HepG2 (cell line): Measurements from ENCODE around the gene CFAP43. TPM values are rescaled to one million over a fixed set of nuclear protein-coding genes. Genes with fewer than 3 reads are reported as not detected.

Experiments
- GLMP ChIP-seq: sonication (generic); formaldehyde crosslinking; IDR thresholded peaks from 2 replicates; pipeline ENCODE4 v1.9.0; 2021; ENCODE audit warnings: missing genetic modification reagents, mild to moderate bottlenecking, borderline replicate concordance
- HNF4G ChIP-seq, 2 experiments: sonication (generic) in 1 of 2; formaldehyde crosslinking in 1 of 2; IDR thresholded peaks; 2 replicates each; pipeline versions ENCODE4 v1.4.0 to v1.6.1; 2011 to 2020; ENCODE audit warnings: borderline replicate concordance in 2 of 2, low read depth in 2 of 2, mild to moderate bottlenecking in 2 of 2, low read length in 1 of 2, missing genetic modification reagents in 1 of 2, moderate library complexity in 1 of 2
- HOXA3 ChIP-seq: sonication (generic); formaldehyde crosslinking; IDR thresholded peaks from 2 replicates; pipeline ENCODE4 v1.5.0; 2020; ENCODE audit warnings: missing genetic modification reagents
- HOXD1 ChIP-seq: sonication (generic); formaldehyde crosslinking; IDR thresholded peaks from 2 replicates; pipeline ENCODE4 v1.5.0; 2020; ENCODE audit warnings: missing genetic modification reagents
- IRF9 ChIP-seq: sonication (generic); formaldehyde crosslinking; IDR thresholded peaks from 2 replicates; pipeline ENCODE4 v1.8.0; 2022; ENCODE audit warnings: missing genetic modification reagents, mild to moderate bottlenecking, borderline replicate concordance
- JUNB ChIP-seq: sonication (generic); formaldehyde crosslinking; IDR thresholded peaks from 2 replicates; pipeline ENCODE4 v1.8.0; 2022; ENCODE audit warnings: missing genetic modification reagents, mild to moderate bottlenecking, borderline replicate concordance
- MAFG ChIP-seq: sonication (generic); formaldehyde crosslinking; IDR thresholded peaks from 2 replicates; pipeline ENCODE4 v1.5.1; 2020; ENCODE audit warnings: mild to moderate bottlenecking, missing genetic modification reagents
- MED13 ChIP-seq: sonication (generic); formaldehyde crosslinking; IDR thresholded peaks from 2 replicates; pipeline ENCODE4 v1.5.0; 2020; ENCODE audit warnings: missing genetic modification reagents
- MLLT10 ChIP-seq: sonication (generic); formaldehyde crosslinking; IDR thresholded peaks from 2 replicates; pipeline ENCODE4 v1.4.0; 2020; ENCODE audit warnings: missing genetic modification reagents
- NFKB2 ChIP-seq: sonication (generic); formaldehyde crosslinking; IDR thresholded peaks from 2 replicates; pipeline ENCODE4 v1.4.0; 2020; ENCODE audit warnings: missing genetic modification reagents, borderline replicate concordance
- NR2F1 ChIP-seq, 2 experiments: fragments of 450-650 bp in 1 of 2; formaldehyde crosslinking in 1 of 2; IDR thresholded peaks; 2 replicates each; pipeline versions ENCODE4 v1.5.0 to v1.6.1; 2016 to 2020; ENCODE audit warnings: mild to moderate bottlenecking in 1 of 2, missing compliant biosample characterization in 1 of 2, missing genetic modification reagents in 1 of 2, moderate library complexity in 1 of 2
- NR2F6 ChIP-seq, 2 experiments: IDR thresholded peaks; 2 replicates each; pipeline ENCODE4 v1.6.1; 2016; ENCODE audit warnings: antibody characterized with exemption in 1 of 2, mild to moderate bottlenecking in 1 of 2
- NRL ChIP-seq: sonication (generic); formaldehyde crosslinking; IDR thresholded peaks from 2 replicates; pipeline ENCODE4 v1.5.0; 2020; ENCODE audit warnings: missing genetic modification reagents, mild to moderate bottlenecking, moderate library complexity, borderline replicate concordance
- REST ChIP-seq, 2 experiments: IDR thresholded peaks; 2 replicates each; pipeline ENCODE4 v1.6.1; 2011 to 2012; ENCODE audit warnings: low read length in 2 of 2, borderline replicate concordance in 1 of 2, low read depth in 1 of 2, mild to moderate bottlenecking in 1 of 2, moderate library complexity in 1 of 2
- SYNCRIP ChIP-seq: fragments of 200-400 bp; formaldehyde crosslinking; IDR thresholded peaks from 2 replicates; pipeline ENCODE4 v1.6.1; 2018; ENCODE audit warnings: mild to moderate bottlenecking, low read depth, low read length; ENCODE audit not compliant: insufficient read depth
- TOE1 ChIP-seq: sonication (generic); formaldehyde crosslinking; IDR thresholded peaks from 2 replicates; pipeline ENCODE4 v1.4.0; 2020; ENCODE audit warnings: mild to moderate bottlenecking, missing genetic modification reagents
- ZMAT3 ChIP-seq: sonication (generic); formaldehyde crosslinking; conservative IDR thresholded peaks from 2 replicates; pipeline ENCODE4 v1.7.0; 2021; ENCODE audit warnings: missing genetic modification reagents
- ZNF12 ChIP-seq: sonication (generic); formaldehyde crosslinking; IDR thresholded peaks from 2 replicates; pipeline ENCODE4 v1.5.0; 2020; ENCODE audit warnings: missing genetic modification reagents
- ZNF18 ChIP-seq: sonication (generic); formaldehyde crosslinking; IDR thresholded peaks from 2 replicates; pipeline ENCODE4 v1.8.0; 2022; ENCODE audit warnings: mild to moderate bottlenecking, missing genetic modification reagents; ENCODE audit not compliant: insufficient replicate concordance
- ZNF326 ChIP-seq: sonication (generic); formaldehyde crosslinking; IDR thresholded peaks from 2 replicates; pipeline ENCODE4 v1.4.0; 2020; ENCODE audit warnings: missing genetic modification reagents, borderline replicate concordance
- ZNF598 ChIP-seq: sonication (generic); formaldehyde crosslinking; IDR thresholded peaks from 2 replicates; pipeline ENCODE4 v1.5.1; 2020; ENCODE audit warnings: mild to moderate bottlenecking, missing genetic modification reagents, borderline replicate concordance
- polyA plus RNA-seq, 8 experiments: library from polyadenylated mRNA; depleted of rRNA in 3 of 8; stranded (reverse) in 7 of 8; unstranded in 1 of 8; fragments of >200 nt; fragmentation: Illumina TruSeq in 4 of 8; extraction: Trizol in 4 of 8; gene quantifications; 2 replicates each; pipeline versions ENCODE4 v1.2.1 to v1.2.3, GENCODE V29; 2011 to 2016; ENCODE audit warnings: low read depth in 4 of 8, missing spikeins in 1 of 8, mixed read lengths in 1 of 8; ENCODE audit not compliant: insufficient read depth in 1 of 8
- total RNA-seq, 5 experiments: library from RNA; depleted of rRNA; stranded (reverse); fragments of >200 nt; fragmentation: Illumina TruSeq; extraction: Trizol; gene quantifications; 2 replicates each; pipeline ENCODE4 v1.2.3, GENCODE V29; 2016; ENCODE audit warnings: low read depth in 1 of 5

Gene CFAP43
- total and polyA plus RNA-seq, 2 of the 13 experiments (the other 11 are each of a cell fraction or from before 2014, with no cell fraction given): 0.24 to 0.38 TPM

- TF ChIP-seq ZNF18 (no peak), HNF4G (IDR thresholded peaks at IDR 0.05; ENCODE audit: borderline replicate concordance, low read depth, low read length) (no peak), HNF4G (CRISPR knock-in tag; IDR thresholded peaks at IDR 0.05; ENCODE audit: borderline replicate concordance, low read depth) (no peak), ZNF598 (CRISPR knock-in tag) (no peak), HOXA3 (CRISPR knock-in tag) (peak; percentile 44), SYNCRIP (no peak), JUNB (CRISPR knock-in tag) (no peak), GLMP (no peak), MAFG (CRISPR knock-in tag) (no peak), NFKB2 (CRISPR knock-in tag) (peak; percentile 93), MLLT10 (no peak), TOE1 (no peak), ZNF326 (no peak), REST (IDR thresholded peaks at IDR 0.05; ENCODE audit: borderline replicate concordance in 1 of 2, low read depth in 1 of 2, low read length in 2 of 2) (no peak), NR2F6 (IDR thresholded peaks at IDR 0.05) (no peak), NR2F6 (CRISPR knock-in tag; IDR thresholded peaks at IDR 0.05) (no peak), NRL (peak; percentile 35; the same call in 1 of the 2 replicates), ZNF12 (peak; percentile 48; the same call in 1 of the 2 replicates), NR2F1 (CRISPR knock-in tag; IDR thresholded peaks at IDR 0.05) (no peak), HOXD1 (CRISPR knock-in tag) (no peak), ZMAT3 (CRISPR knock-in tag) (no peak), MED13 (CRISPR knock-in tag) (no peak), IRF9 (0 out of 2 replicates have a peak, but pooled peaks have one; percentile 80)
Measured at GRCh38 chr10:104231784-104232612, at the start of gene CFAP43 (continued).
